Omental fat pad (tissue), 4 donors: ENCODE data around the gene BABAM2. TPM values are rescaled to one million over a fixed set of nuclear protein-coding genes. Genes with fewer than 3 reads are reported as not detected.

Source experiments
- ATAC-seq: fragments of 150-250 bp; one replicate; pipeline ENCODE4 v1.9.1; 2016; ENCODE audit warnings: mild to moderate bottlenecking, moderate library complexity; ENCODE audit not compliant: low FRiP score
- DNase-seq: peaks from one replicate; pipeline ENCODE4 v3.0.0-alpha.2; 2019; ENCODE audit warnings: low spot score
- total RNA-seq, 4 donors: library from RNA; depleted of rRNA; stranded (reverse); fragments of >200 nt; gene quantifications; one replicate each; pipeline ENCODE4 v1.1.0, GENCODE V29; 2016
- TF ChIP-seq, protein P1 (sequence below), 3 donors: fragments of 450-650 bp; IDR thresholded peaks; one replicate each; pipeline ENCODE4 v1.5.1; 2016 to 2017; ENCODE audit warnings: antibody characterized with exemption in 3 of 3, mild to moderate bottlenecking in 3 of 3, moderate library complexity in 2 of 3

The BABAM2 gene
- total RNA-seq, 4 donors from 2014 or later: 29.2 to 41.0 (median 36.5) TPM

DNA sequence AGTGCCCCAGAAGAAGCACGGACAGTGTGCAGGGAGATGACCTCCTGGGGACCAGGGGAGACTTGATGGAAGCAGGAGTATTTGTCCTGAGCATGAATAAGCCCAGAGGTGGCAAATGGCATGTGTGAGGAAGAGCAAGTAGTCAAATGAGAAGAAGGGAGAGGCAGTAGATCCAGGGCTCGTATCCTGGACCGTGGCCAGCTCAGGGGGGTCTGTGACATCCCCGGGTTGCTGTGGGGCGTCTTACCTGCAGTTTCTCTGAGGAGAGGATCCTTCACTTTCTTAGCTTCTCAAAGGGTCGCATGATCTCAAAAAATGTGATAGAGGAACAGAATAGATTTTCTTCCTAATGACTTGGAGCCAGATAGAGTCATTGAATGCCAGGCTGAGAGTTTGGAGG, 445.1 kb downstream of the BABAM2 start:
- DNase-seq: no peak
- TF ChIP-seq, protein P1, sequence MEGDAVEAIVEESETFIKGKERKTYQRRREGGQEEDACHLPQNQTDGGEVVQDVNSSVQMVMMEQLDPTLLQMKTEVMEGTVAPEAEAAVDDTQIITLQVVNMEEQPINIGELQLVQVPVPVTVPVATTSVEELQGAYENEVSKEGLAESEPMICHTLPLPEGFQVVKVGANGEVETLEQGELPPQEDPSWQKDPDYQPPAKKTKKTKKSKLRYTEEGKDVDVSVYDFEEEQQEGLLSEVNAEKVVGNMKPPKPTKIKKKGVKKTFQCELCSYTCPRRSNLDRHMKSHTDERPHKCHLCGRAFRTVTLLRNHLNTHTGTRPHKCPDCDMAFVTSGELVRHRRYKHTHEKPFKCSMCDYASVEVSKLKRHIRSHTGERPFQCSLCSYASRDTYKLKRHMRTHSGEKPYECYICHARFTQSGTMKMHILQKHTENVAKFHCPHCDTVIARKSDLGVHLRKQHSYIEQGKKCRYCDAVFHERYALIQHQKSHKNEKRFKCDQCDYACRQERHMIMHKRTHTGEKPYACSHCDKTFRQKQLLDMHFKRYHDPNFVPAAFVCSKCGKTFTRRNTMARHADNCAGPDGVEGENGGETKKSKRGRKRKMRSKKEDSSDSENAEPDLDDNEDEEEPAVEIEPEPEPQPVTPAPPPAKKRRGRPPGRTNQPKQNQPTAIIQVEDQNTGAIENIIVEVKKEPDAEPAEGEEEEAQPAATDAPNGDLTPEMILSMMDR (IDR thresholded peaks at IDR 0.05): no peak
- no peak for ATAC-seq

DNA sequence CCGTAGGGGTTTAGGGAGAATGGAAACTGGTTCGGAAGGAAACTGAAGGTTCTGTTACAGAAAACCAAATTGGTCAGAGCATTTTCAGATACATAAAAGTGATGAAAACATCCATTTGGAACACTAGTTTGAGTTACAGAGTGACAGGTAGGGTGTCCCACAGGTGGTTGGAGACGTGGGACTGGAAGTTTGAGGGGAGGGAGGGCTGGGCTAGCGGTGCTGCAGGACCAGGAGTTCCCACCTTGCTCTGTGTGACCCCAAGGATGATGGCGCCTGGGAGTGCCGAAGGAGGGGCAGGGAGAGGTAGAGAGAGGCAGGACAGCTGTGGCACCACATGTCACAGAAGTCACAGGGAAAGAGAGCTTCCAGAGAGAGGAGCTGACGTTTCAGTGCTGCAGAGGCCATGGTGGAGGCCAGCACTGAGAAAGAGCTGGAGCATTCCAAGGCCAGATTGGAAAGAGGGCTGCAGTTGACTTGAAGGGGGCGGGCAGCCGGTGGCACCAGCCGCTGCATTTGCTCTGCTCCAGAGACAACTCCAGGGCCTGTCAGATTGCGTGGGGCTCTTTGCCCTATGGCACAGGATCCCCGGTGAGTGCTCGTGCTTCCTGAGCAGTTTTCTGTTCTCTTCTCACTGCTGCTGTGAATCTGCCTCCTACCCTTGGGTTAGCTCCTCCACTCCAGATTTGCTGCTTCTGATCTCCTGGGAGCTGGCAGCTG, 445.9 kb downstream of the BABAM2 start:
- TF ChIP-seq, protein P1 (IDR thresholded peaks at IDR 0.05): no peak
- no peak for ATAC-seq
- no peak for DNase-seq

- no peak for ATAC-seq
- TF ChIP-seq, protein P1 (IDR thresholded peaks at IDR 0.05): no peak
- no peak for DNase-seq
Measured at GRCh38 chr2:28336982-28337627, 446.6 kb downstream of the BABAM2 start.

GRCh38 chr2:28338046-28338817, 447.7 kb downstream of the BABAM2 start:
- ATAC-seq (peak; percentile 74), DNase-seq (peak; percentile 56)
- TF ChIP-seq, protein P1 (IDR thresholded peaks at IDR 0.05): no peak

- TF ChIP-seq, protein P1 (IDR thresholded peaks at IDR 0.05): no peak
- DNase-seq: no peak
- ATAC-seq: peak; percentile 12
Measured at GRCh38 chr2:28338831-28339321, 448.3 kb downstream of the BABAM2 start.

- no peak for ATAC-seq
- TF ChIP-seq, protein P1 (IDR thresholded peaks at IDR 0.05): no peak
- DNase-seq: no peak
Measured at GRCh38 chr2:28339516-28340175, 449.1 kb downstream of the BABAM2 start.
